ENCODE measurements around the gene REEP3. TPM values are rescaled to one million over a fixed set of nuclear protein-coding genes. Genes with fewer than 3 reads are reported as not detected.

Gene REEP3
- total and polyA plus RNA-seq, 2 of the 4 experiments (the other 2 are of a cell fraction) = 11.7 to 28.9 TPM

DNA sequence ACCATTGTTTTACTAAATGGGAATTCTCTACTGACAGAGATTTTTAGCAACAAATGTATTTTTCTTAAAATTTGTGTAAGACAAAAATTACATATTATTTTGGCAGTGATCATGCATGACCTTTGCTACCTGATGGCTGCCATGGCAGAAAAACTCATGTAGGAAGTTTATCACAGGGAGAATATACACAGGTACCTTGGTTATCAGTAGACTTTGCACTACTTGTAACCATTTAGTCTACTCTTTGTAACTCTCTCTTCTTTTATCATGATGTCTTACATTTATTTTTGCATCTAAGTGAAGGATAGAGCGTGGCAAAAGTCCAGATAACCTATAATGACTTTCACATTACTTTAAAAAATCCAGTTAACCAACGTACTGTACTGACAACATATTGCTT is 34.1 kb downstream of the REEP3 start:
- ChIA-PET CTCF (no interaction called here), POLR2A (ENCODE audit: unreplicated experiment) (interaction anchor here (0.6 kb wide), 1 partner anchor 290 kb away, joined by 3 read pairs; no protein-coding TSS in a partner anchor)
- H3K4me1 ChIP-seq (ENCODE audit: control insufficient read depth, insufficient read depth, low read length) = peaks cover 7% of the 10 kb centered on the region; the same call in 1 of the 2 replicates
- peak overlapping the region; percentile 92 for H2BK5ac ChIP-seq (ENCODE audit: low read depth, low read length, poor library complexity, severe bottlenecking)
- in situ Hi-C loops (cut with MboI; ENCODE audit: low sequenced_read_pairs) = no loop called here
- no peak overlapping the region for H2AK5ac ChIP-seq (ENCODE audit: low read depth, low read length)
- no peak overlapping the region for H3K56ac ChIP-seq (ENCODE audit: extremely low read depth, insufficient read depth, low read length)
- ATAC-seq (ENCODE audit: low read depth) (no peak), DNase-seq (no peak)
- H3K18ac ChIP-seq (ENCODE audit: low read depth, low read length) = no peak overlapping the region
- intact Hi-C loops (cut with micrococcal nuclease) = no loop called here
- no peak overlapping the region for H3K9ac ChIP-seq (ENCODE audit: low read depth, low read length)
- H4K8ac ChIP-seq (ENCODE audit: low read depth in 2 of 2, low read length in 2 of 2) = peak overlapping the region in 1 of 2 experiments; percentile 43; a peak in 1 of 4 replicates
- no peaks in the 10 kb centered on the region for H4K20me1 ChIP-seq (ENCODE audit: insufficient read depth, low read length)
- H2AK9ac ChIP-seq (replicated peaks; ENCODE audit: low read depth, low read length, poor library complexity) = no peak overlapping the region
- WGBS, 2 experiments (ENCODE audit: extremely low coverage in 2 of 2, insufficient read length in 1 of 2) = no CpG with 5 or more reads among the region's 2 CpGs
- H3K36me3 ChIP-seq (ENCODE audit: control insufficient read depth, insufficient read depth, low read length) = no peaks in the 10 kb centered on the region
- no peaks in the 10 kb centered on the region for H3K9me3 ChIP-seq (ENCODE audit: control insufficient read depth, insufficient read depth, low read length)
- 0 out of 3 replicates have a peak overlapping the region, but pooled peaks have one; percentile 29 for H2BK15ac ChIP-seq (ENCODE audit: low read depth, low read length)
- no peak overlapping the region for H4K91ac ChIP-seq (ENCODE audit: insufficient read depth, low read depth, low read length)
- H3K9me1 ChIP-seq (ENCODE audit: insufficient read depth, low read length) = 0 out of 2 replicates have a peak, but pooled peaks cover 2% of the 10 kb centered on the region
- H3K27me3 ChIP-seq (ENCODE audit: control insufficient read depth, insufficient read depth, low read length) = no peaks in the 10 kb centered on the region
- dilution Hi-C loops (cut with HindIII; ENCODE audit: low sequenced_read_pairs, unreplicated experiment) = no loop called here
- no peak overlapping the region for H2AFZ ChIP-seq (replicated peaks; ENCODE audit: low read length, poor library complexity)
- peaks cover 20 to 50% of the 10 kb centered on the region in 2 experiments for H3K79me1 ChIP-seq (ENCODE audit: low read depth in 1 of 2, low read length in 2 of 2)
- no peak overlapping the region for H3K4me3 ChIP-seq (ENCODE audit: insufficient read depth, low read depth, low read length)
- no peak overlapping the region for H3K27ac ChIP-seq (ENCODE audit: insufficient read depth, low read length)
- H2BK20ac ChIP-seq (ENCODE audit: low read depth, low read length) = no peak overlapping the region; the same call in 1 of the 2 replicates
- H3K14ac ChIP-seq (replicated peaks; ENCODE audit: low read depth, low read length) = 0 out of 2 replicates have a peak overlapping the region, but pooled peaks have one; percentile 19
- no peak for TF ChIP-seq RAD21 (IDR thresholded peaks at IDR 0.05; ENCODE audit: low read length)
- no peak for TF ChIP-seq ELK1 (IDR thresholded peaks at IDR 0.05; ENCODE audit: borderline replicate concordance, low read depth, low read length)
- TF ChIP-seq SMC3 (IDR thresholded peaks at IDR 0.05; ENCODE audit: low read depth, low read length) = no peak
- TF ChIP-seq CEBPB (IDR thresholded peaks at IDR 0.05; ENCODE audit: low read depth, low read length) = no peak
- TF ChIP-seq POLR2A (IDR thresholded peaks at IDR 0.05; ENCODE audit: low read depth, low read length) = no peak
- no peak for TF ChIP-seq MXI1 (IDR thresholded peaks at IDR 0.05; ENCODE audit: borderline replicate concordance, low read depth, low read length)
- H4K5ac ChIP-seq (ENCODE audit: low read depth, low read length) = no peak overlapping the region; the same call in 1 of the 2 replicates
- no TSS peak for BruUV-seq (replicated peaks)
- no peak overlapping the region for H3K4me2 ChIP-seq (ENCODE audit: low read depth, low read length)
- 0 out of 2 replicates have a peak overlapping the region, but pooled peaks have one; percentile 17 for H3K23ac ChIP-seq (ENCODE audit: low read depth, low read length)
- peak overlapping the region; percentile 70; the same call in 1 of the 2 replicates for H2BK120ac ChIP-seq (ENCODE audit: low read depth, low read length)
- peak overlapping the region; percentile 36; the same call in 1 of the 2 replicates for H3K4ac ChIP-seq (ENCODE audit: low read depth, low read length)

All from IMR-90 (cell line).